GM19468 (cell line): ENCODE measurements around the gene LRRC41.
"Not testable (repeated sequence)": the region's sequence is repeated elsewhere in the genome, so short reads cannot be mapped to it uniquely, and the experiment has no call there.

Experiments
- ATAC-seq: cut with Tn5 transposase; IDR thresholded peaks from one replicate; pipeline ENCODE4 v1.9.1; 2021; ENCODE audit warnings: mild to moderate bottlenecking, moderate library complexity, moderate number of reproducible peaks; ENCODE audit not compliant: unreplicated experiment; ENCODE audit errors: extremely low read depth

LRRC41 gene

DNA sequence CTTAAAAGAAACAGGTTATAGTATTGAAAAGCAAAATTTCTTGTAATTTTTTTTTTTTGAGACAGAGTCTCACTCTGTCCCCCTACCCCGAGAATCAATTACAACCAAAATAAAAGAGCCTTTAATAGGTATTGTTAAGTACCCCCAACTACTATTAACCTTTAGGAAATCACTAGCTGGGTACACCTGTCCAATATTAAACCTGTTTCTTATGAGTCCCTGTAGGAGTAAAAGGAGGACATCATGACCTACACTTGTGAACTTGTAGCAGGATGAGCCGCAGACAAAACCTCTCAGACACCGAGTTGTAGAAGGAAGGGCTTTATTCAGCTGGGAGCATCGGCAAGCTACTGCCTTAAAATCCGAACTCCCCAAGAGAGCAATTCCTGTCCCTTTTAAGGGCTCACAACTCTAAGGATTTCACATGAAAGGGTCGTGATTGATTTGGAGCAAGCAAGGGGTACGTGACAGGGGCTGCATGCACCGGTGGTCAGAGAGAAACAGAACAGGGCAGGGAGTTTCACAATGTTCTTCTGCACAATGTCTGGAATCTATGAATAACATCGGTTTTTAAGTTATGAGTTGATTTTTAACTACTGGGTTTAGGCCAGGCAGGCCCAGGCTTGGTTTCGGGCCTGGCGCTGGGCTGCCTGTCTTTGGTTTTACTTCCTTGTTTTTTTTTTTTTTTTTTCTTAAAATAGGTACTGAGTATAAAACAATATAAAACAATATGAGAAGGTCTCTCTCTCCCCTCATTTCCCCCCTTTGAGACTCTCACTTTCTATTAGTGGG is 22.1 kb upstream of the LRRC41 start:
- not testable (repeated sequence) for ATAC-seq

DNA sequence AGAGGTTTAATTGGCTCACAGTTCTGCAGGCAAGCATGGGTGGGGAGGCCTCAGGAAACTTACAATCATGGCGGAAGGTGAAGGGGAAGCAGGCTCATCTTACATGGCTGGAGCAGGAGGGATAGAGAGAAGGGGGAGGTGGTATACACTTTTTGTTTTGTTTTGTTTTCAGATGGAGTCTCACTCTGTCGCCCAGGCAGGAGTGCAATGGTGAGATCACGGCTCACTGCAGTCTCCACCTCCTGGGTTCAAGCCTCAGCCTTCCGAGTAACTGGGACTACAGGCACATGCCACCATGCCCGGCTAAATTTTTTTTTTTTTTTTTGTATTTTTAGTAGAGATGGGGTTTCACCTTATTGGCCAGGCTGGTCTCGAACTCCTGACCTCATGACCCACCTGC is 18.8 kb upstream of the LRRC41 start:
- ATAC-seq: not testable (repeated sequence)

DNA sequence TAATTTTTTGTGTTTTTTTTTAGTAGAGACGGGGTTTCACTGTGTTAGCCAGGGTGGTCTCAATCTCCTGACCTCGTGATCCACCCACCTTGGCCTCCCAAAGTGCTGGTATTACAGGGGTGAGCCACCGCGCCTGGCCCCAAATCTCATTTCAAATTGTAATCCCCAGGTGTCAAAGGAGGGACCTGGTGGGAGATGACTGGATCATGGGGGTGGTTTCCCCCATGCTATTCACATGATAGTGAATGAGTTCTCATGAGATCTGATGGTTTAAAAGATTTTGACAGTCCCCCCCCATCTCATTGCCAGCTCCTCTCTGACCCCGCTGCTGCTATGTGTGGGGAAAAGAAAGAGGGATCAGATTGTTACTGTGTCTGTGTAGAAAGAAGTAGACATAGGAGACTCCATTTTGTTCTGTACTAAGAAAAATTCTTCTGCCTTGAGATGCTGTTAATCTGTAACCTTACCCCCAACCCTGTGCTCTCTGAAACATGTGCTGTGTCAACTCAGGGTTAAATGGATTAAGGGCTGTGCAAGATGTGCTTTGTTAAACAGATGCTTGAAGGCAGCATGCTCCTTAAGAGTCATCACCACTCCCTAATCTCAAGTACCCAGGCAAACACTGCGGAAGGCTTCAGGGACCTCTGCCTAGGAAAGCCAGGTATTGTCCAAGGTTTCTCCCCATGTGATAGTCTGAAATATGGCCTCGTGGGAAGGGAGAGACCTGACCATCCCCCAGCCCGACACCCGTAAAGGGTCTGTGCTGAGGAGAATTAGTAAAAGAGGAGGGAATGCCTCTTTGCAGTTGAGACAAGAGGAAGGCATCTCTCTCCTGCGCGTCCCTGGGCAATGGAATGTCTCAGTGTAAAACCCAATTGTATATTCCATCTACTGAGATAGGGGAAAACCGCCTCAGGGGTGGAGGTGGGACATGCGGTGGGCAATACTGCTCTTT is 16.8 kb upstream of the LRRC41 start:
- ATAC-seq: not testable (repeated sequence)

DNA sequence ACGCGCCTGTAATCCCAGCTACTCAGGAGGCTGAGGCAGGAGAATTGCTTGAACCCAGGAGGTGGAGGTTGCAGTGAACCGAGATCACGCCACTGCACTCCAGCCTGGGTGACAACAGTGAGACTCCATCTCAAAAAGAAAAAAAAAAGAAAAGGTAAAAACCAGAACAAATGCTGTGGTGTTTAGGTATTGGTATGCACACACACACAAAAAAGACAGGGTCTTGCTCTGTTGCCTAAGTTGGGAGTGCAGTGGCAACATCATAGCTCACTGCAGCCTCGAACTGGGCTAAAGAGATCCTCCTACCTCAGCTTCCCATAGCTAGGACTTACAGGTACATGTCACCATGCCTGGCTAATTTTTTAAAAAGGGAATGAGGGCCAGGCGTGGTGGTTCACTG is 15.9 kb upstream of the LRRC41 start:
- not testable (repeated sequence) for ATAC-seq

DNA sequence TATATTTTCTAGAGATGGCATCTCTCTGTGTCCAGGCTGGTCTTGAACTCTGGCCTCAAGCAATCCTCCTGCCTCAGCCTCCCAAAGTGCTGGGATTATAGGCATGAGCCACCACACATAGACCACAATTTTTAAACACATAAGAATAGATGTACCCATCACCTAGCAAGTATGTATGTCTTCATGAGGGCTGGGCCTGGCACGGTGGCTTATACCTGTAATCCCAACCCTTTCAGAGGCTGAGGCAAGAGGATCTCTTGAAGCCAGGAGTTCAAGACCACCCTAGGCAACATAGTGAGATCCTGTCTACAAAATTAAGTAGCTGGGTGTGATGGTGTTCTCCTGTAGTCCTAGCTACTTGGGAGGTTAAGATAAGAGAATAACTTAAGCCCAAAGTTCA is 13.9 kb upstream of the LRRC41 start:
- no peak for ATAC-seq

DNA sequence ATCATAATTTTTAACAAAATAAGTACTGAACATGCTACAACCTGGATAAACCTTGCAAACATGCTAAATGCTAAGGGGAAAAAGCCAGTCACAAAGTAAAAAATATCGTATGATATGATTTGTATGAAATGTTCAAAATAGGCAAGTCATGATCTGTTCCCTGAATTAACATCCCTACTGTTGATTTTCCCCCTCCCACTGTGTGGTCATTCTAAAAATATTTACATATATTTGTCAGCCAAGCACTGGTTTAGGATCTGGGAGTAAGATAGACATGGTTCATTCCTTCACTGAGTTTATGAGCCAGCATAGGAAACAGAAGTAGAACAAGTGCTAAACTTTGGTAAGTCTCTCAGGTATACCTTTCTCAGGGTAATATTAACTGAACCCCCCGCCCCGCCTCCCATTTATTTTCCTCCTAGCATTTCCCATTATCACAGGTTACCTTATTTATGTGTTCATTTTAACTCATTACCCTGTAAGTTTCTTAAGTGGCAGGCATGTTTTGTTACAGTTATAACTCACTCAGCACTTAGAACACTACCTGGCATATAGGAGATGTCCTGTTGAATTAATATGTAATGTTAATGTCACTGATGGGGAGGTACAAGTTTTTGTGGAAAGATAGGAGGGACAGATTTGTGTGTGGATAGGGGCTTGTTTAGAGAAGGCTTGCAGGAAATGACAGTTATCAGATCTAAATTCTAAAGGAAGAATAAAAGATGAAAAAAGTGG is 12.4 kb upstream of the LRRC41 start:
- ATAC-seq: no peak

DNA sequence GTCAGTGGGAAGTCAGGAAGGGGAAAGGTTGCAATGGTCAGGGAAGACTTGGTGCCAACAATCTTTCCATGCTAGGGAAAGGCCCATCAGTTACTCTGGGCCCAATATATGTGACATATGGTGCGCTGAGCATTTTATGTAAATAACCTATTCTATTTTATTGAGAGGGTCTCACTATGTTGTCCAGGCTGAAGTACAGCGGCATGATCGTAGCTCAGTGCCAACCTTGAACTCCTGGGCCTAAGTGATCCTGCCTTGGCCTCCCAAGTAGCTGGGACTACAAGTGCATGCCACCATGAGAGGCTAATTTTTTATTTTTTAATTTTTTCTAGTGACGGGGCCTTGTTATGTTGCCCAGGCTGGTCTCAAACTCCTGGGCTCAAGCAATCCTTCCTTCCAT is 6.9 kb upstream of the LRRC41 start:
- ATAC-seq: no peak

DNA sequence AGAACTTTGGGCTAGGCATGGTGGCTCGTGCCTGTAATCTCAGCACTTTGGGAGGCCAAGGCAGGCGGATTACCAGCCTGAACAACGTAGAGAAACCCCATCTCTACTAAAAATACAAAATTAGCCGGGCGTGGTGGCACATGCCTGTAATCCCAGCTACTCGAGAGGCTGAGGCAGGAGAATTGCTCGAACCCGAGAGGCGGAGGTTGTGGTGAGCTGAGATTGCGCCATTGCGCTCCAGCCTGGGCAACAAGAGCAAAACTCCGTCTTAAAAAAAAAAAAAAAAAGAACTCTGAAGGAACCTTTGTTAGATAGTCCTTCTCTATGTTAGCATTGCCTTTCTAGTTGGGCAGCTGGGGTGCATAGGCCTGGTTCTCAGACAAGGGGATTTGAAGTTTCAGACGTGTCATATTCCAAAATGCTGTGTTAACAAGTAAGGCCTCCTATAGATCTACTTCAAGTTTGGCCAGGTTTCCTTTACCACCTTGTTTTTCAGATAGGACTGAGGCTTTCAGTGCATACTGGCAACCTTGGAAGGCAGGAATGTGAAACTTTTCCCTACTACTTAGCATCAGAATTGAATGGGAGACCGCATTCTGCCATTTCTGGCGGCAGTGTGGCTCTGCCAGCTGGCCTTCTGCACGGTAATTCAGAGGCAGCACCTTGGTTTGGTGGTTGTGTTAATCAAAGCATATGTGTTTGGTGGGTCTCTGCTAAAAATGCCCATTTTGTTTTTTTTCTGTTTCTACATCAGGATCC is 6.2 kb upstream of the LRRC41 start:
- ATAC-seq: no peak

DNA sequence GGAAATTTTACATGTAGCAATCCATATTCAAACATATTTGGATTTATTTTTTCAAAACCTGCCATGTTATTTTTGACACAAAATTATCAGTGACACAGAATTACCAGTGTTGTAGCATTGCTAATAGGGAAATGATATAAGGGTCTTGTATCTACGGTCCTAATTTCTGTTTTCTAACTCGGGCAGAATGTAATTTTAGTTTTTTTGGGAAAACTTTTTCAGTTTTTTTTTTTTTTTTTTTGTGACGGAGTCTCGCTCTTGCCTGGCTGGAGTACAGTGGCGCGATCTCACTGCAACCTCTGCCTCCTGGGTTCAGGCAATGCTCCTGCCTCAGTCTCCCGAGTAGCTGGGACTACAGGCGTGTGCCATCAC is 2.7 kb upstream of the LRRC41 start:
- ATAC-seq: no peak

DNA sequence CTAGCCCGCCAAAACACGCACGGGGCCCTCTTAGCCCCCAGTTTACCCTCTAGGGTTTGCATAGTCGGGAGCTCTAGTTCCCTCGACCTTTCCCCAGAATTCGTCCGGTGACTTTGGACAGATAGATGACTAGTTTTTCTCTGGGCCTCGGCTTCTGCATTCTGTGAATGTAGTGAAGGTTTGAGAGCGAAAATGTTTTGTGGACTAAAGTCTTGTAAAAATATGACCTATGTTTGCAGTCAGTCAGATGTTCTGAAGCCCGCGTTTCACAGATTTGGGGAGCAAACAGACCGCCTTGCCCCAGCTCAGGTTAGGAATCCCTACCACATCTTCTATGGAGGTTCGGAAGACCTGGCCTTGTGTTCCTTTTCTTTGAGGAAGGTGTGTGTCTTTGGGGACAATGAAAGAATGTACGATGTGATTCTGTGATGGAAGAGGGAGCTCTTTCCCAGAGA is 483 bp upstream of the LRRC41 start:
- ATAC-seq: no peak

DNA sequence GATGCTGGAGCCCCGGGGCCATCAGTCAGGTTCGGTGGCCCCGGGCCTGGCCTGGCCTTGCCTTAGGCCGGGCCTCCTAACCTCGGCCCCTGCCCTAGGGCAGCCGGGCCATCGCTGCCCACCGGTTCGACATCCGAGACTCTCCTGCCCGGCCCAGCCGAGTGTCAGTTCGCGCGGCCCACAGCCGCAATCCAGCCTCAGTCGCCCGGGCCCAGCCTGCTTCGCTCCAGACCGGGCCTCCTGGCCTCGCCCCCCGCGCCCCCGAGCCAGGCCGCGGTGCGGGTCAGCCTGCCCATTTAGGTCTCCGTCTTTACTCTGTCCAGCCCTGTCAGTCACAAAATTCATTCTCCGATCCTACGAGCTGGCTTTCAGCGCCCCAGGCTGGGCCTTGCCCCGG is 777 bp downstream of the LRRC41 start:
- no peak for ATAC-seq

DNA sequence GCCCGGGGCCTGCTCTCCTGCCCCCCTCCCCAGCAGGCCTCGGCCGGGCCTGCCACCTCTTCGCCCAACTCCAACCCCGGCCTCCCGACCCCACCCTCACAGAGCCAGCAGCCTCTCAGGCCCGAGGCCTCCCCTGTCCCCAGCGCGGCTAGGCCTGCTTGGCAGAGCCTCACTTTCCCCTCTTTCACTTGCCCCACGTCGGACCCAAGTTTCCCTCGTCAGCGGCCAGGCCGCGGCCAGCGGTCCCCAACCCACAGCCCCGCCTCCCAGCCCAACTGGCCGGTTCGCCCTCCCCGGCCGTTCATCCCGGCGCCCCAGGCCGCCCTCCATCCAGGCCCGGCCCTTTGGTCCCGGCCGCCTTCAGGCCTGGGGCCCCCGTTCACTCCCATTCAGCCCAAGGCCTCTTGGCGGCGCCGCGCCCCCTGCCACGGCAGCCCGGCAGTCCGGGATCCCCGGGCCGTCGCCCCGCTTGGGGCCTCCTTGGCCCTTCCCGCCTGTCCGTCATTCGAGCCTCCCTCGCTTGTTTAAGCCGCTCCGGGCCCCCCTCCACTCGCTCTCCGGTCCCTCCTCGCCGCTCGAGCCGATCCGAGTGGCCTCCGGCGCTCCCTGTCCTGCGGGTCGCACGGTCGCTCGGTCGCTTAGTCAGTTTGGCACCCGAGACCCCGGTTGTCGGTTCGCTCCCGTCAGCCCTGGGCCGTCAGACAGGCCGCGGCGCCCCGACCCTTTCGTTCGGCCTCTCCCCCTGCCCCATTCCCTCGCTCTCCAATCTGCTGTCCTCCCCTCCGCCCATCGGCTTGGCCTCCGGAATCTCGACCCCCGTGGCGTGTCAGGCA is 1.4 kb downstream of the LRRC41 start:
- no peak for ATAC-seq

DNA sequence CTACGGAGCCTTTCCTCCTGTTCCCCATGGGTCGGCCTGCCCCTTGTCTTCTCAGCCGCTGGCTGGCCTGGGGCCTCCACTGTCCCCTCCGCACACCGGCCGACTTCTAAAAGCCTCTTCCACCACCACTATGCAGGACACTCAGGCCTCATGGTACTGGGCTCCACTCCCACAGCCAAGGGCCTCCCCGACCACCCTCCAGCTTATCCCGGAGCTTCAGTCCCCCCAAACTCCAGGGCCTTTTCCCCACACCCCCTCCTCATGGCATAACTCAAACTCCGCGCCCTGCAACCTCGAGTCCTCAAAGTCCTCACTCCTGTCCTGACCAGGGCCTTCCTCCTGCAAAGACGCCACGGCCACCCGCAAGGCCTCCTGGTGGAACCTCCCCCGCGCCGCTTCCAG is 2.0 kb downstream of the LRRC41 start:
- ATAC-seq: no peak

DNA sequence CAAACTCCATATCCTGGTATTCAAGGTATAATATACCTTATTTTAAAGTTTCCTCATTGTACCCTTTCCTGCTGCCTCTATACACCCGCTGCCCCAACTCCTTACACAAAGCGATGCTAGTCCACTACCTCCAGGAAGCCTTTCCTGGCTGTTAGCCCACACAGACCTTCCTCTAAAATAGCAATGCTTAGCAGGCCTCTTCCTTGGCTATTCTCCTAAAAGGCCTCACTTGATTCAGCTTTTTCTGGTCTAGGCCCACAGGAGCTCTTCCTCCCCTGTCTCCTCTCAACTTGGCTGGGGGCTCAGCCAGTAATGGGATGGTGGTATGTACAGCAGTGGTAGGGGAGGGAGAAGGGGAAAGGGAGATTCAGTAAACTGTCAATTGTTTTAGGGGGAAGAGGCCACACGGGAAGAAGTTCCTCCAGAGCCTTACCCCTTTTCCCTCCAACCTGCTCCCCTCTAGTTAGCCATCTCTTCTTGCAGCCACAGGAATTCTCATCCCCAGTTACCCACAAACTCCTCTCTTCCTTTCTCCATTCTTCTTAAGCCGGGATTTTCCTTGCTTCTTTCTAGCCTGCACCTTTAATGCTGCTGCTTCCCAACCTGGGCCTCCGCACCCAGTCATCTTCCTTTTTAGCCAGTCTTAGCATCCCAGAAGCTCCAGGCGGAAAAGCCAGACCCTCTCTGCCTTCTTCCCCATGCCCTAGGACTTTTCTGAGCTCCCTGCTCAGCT is 2.6 kb downstream of the LRRC41 start:
- no peak for ATAC-seq

DNA sequence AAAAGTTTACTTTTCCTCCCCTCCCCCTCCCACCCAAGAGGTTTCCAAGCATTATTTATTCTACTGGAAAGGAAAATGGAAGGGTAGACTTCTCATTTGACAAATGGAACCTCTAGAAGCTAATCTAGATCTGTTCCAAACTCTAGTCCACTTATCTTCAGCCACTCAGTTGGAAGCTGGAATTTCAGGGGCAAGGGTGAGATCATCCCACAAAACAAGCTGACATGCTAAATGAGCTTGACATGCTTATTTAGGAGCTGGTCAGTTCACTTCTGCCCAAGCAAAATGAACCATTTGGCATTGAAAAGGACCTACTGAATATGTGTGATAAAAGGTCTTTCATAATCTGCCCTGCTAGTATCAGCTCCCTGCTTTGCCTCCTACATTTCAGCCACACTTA is 5.0 kb downstream of the LRRC41 start:
- no peak for ATAC-seq

DNA sequence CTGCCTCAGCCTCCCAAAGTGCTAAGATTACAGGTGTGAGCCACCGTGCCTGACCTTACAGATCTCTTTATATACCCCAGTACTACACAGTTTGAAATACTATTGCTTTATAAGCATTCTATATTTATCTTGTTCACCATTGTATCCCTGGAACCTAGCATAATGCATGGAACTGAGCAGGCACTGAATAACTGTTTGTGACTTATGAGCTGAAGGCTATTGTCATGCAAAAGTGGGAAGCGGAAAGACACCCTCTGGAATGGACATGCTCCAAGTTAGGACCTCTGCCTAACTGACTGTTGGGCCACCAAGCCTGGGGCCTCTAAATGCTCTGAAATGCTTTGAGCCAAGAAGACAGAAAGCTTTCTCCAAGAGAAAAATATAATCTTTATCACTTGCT is 8.1 kb downstream of the LRRC41 start:
- no peak for ATAC-seq

DNA sequence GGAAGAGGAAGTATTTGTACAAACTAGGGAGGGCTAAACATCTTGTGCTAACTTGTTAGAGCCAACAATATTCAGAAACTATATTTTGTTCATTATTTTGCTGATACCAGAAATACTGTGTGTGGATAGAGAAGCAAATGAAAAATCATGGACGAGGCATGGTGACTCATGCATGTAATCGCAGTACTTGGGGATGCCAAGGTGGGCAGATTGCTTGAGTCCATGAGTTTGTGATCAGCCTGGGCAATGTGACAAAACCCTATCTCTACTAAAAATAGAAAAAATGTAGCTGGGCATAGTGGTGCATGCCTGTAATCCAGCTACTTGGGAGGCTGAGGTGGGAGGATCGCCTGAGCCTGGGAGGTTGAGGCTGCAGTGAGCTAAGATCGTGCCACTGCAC is 13.4 kb downstream of the LRRC41 start:
- no peak for ATAC-seq

DNA sequence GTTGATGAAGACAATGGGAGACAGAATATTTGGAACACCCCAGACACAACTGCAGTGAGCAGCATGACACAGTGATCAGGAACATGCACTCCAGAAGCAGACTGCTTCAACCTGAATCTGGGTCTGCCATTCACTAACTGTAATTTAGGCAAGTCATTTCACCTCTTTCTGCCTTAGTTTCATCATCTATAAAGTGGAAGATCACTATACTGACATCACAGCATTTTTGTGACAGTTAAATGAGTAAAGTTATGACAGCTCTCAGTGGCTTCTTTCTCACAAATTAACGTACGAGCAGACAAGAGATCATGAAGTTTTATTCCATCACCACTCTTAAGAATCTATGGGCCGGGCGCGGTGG is 14.3 kb downstream of the LRRC41 start:
- no peak for ATAC-seq
